Esophagus (tissue), 2 donors: ENCODE data around the gene AGAP3. TPM values are rescaled to one million over a fixed set of nuclear protein-coding genes. Genes with fewer than 3 reads are reported as not detected.
A peak's percentile ranks its signal among the peaks of the same experiment; 100 is the strongest.
"Not testable (repeated sequence)": the region's sequence is repeated elsewhere in the genome, so short reads cannot be mapped to it uniquely, and the experiment has no call there.

ENCODE experiments used
- H3K27ac ChIP-seq, 2 donors: one replicate each; pipeline ENCODE4 v1.5.1; 2013; ENCODE audit warnings: low read depth in 2 of 2, mild to moderate bottlenecking in 2 of 2, inconsistent platforms in 1 of 2, low read length in 1 of 2, moderate library complexity in 1 of 2
- H3K27me3 ChIP-seq, 2 donors: one replicate each; pipeline ENCODE4 v1.6.1; 2013; ENCODE audit warnings: low read length in 2 of 2, control low read depth in 1 of 2, mild to moderate bottlenecking in 1 of 2; ENCODE audit not compliant: insufficient read depth in 2 of 2, control insufficient read depth in 1 of 2
- H3K36me3 ChIP-seq, 2 donors: one replicate each; pipeline ENCODE4 v1.6.1; 2013; ENCODE audit warnings: low read length in 1 of 2; ENCODE audit not compliant: control insufficient read depth in 2 of 2, insufficient read depth in 2 of 2
- H3K4me1 ChIP-seq, 2 donors: one replicate each; pipeline ENCODE4 v1.6.1; 2013; ENCODE audit warnings: low read length in 1 of 2; ENCODE audit not compliant: control insufficient read depth in 2 of 2, insufficient read depth in 2 of 2
- H3K4me3 ChIP-seq, 2 donors: one replicate each; pipeline ENCODE4 v1.5.1; 2013; ENCODE audit warnings: low read length in 2 of 2, mild to moderate bottlenecking in 2 of 2, low read depth in 1 of 2, moderate library complexity in 1 of 2
- H3K9me3 ChIP-seq, 2 donors: one replicate each; pipeline ENCODE4 v1.6.1; 2013; ENCODE audit warnings: mild to moderate bottlenecking in 2 of 2, low read depth in 1 of 2, low read length in 1 of 2, moderate library complexity in 1 of 2; ENCODE audit not compliant: control insufficient read depth in 2 of 2, insufficient read depth in 1 of 2
- WGBS, 2 donors: extraction: QIAGEN DNeasy Blood & Tissue Kit; methylation state at CpG; one replicate each; pipeline ENCODE4 v1.1.7; 2013; 5-methylcytosine and 5-hydroxymethylcytosine counted together
- polyA plus RNA-seq, 2 donors: library from polyadenylated mRNA; stranded (reverse); fragments of 200-250 nt; gene quantifications; one replicate each; pipeline ENCODE4 v1.2.3, GENCODE V29; 2013
- donor health status: healthy with polysubstance abuse.
- donor health status: Bipolar disorder and iron deficiency.

The AGAP3 gene
- 10 to 100 TPM; 60.8 to 98.8 TPM for polyA plus RNA-seq

DNA sequence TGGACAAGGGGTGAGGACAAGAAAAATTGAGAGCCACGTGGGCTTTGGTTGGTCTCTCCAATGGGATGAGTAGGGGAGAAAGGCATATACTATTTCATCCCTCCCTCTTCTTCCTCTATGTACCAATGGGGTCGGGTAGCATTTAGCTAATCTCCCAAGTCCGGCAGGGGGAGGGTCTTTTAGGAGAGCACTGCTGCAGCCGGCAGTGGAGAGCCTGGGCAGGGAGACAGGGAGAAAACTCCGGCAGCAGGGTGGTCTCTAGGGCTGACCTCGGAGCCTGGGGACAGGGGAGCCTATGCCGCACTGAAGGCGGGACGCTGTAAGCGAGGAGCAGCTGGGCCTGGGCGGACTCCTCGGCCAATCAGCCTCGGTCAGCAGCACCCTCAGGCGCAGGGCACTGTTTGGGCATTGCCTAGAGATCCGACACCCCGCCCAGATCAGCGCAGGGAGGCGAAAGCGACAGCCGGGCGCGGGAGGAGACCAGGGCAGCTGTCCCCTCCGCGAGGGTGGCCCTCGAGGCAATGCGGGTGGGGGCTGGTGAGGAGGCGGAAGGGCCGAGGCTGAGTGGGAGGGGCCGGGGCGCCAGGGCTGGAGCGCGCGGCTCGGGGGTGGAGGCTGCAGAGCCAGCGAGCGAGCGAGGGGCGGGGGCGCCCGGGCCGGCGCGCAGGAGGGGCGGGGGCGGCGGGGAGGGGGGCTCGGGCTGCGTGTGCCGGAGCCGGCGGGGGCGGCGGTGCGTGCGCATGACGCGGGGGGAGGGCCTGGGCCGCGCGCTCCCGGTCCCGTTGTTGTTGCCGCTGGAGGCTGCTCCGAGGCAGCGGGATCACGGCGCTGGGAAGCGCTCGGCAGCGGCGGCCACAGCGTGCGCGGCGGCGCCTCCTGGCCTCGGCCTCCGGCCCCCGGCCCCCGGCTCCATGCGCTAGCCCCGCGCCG, at the start of gene AGAP3:
Gene AGAP3 (plus strand): TSS at position 785 of the 930 bp plus-strand sequence. CDS start 267 bp downstream, outside the sequence.
- peak within 1 kb of the TSS; percentile 55 to 78 for H3K4me3 ChIP-seq
- no peaks in the 10 kb centered on the region for H3K36me3 ChIP-seq
- H3K4me1 ChIP-seq = peaks cover 17 to 31% of the 10 kb centered on the region in 2 donors
- H3K9me3 ChIP-seq = no peaks in the 10 kb centered on the region
- no peaks in the 10 kb centered on the region for H3K27me3 ChIP-seq
- H3K27ac ChIP-seq = peak within 1 kb of the TSS; percentile 82 to 84
- 1% methylated on average over 48 to 82 of the region's 84 CpGs for WGBS, 2 donors

DNA sequence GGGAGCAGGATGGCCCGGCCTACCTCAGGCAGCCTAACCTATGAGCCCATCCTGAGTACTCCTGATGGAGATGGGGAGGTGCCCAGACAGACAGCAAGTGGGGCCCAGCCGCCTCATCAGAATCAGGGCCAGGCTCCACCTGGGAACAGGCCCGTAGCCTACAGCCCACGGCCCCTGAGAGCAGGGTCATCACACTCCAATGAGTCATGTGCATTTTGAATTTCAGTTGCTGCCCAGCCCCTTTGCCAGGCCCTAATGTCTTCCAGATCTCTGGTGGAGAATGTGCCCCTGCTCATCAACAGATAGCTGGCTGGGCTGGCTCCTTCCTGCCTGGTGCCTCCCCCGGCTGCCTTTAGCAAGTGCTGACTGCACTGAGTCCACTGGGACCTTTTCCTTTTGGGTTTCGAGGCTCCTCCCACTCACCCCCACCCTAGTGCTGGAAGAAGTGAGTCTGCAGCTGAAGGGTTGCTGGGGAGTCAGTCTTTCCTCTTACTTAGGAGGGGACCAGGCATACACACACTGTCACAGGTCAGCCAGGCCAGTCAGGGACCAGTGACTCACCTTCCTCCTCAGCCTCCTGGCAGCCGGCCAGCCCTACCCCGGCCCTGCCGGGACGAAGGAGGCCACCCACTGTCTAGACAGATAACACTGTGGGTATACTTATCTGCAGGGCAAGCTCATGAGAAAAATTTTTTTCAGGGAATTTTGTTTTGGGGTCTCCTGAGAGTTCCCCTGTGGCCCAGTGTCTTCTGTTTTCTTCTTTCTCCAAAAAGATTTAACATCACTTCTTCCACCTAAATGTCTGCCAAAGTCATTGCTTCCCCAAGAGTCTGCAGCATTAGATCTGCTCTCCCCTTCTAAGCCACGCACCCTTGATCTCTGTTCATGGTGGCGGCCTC, 47.1 kb upstream of the AGAP3 start:
- Histone ChIP-seq H3K4me1 (peaks cover 0 to 3% of the 10 kb centered on the region in 2 donors), H3K27me3 (no peaks in the 10 kb centered on the region), H3K36me3 (peaks cover 11 to 36% of the 10 kb centered on the region in 2 donors), H3K9me3 (no peaks in the 10 kb centered on the region), H3K4me3 (no peak overlapping the region), H3K27ac (peak overlapping the region in 1 of 2 donors; percentile 4)
- 45 to 49% methylated on average over 12 of the region's 12 CpGs for WGBS, 2 donors

GRCh38 chr7:151039850-151040548, 46.3 kb upstream of the AGAP3 start:
- Histone ChIP-seq H3K27me3 (no peaks in the 10 kb centered on the region), H3K36me3 (peaks cover 13 to 35% of the 10 kb centered on the region in 2 donors), H3K9me3 (no peaks in the 10 kb centered on the region), H3K4me3 (no peak overlapping the region), H3K27ac (no peak overlapping the region), H3K4me1 (peaks cover 0 to 3% of the 10 kb centered on the region in 2 donors)
- 80% methylated on average over 18 of the region's 18 CpGs for WGBS, 2 donors

DNA sequence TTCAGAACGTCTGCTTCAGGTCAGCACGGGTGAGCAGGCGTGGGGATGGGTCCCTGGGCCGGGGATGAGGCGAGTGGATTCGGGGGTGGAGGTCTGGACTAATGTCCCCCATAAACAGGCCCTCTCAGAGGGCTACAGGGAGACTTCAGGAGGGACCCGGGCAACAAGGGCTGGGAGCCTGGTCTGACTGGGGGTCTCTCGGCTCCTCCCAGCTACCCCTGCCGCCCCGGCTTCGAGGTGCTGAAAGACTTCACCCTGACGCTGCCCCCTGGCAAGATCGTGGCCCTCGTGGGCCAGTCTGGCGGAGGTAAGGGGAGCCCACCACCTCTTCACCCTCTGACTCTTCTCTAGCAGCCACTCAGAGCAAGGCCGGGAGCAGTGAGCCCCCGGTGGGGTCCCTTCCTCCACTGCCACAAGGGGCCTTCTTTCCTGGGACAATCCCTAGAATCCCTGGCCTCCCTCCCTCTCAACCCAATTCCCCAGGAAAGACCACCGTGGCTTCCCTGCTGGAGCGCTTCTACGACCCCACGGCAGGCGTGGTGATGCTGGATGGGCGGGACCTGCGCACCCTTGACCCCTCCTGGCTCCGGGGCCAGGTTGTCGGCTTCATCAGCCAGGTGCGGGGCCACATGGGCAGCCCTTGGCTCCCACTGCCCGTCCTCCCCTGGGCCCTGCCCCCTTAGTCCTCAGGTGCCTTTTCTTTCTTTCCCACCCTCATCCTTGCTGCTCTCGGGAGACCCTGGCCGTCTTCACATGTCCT, 45.5 kb upstream of the AGAP3 start:
- H3K9me3 ChIP-seq = no peaks in the 10 kb centered on the region
- 92 to 95% methylated on average over 30 of the region's 30 CpGs for WGBS, 2 donors
- peaks cover 7 to 30% of the 10 kb centered on the region in 2 donors for H3K36me3 ChIP-seq
- H3K4me1 ChIP-seq = peaks cover 0 to 3% of the 10 kb centered on the region in 2 donors
- no peaks in the 10 kb centered on the region for H3K27me3 ChIP-seq
- no peak overlapping the region for H3K27ac ChIP-seq
- H3K4me3 ChIP-seq = no peak overlapping the region

- not testable (repeated sequence) for H3K27me3 ChIP-seq, H3K4me1 ChIP-seq, H3K9me3 ChIP-seq, H3K4me3 ChIP-seq, H3K27ac ChIP-seq
- peaks cover 5 to 19% of the 10 kb centered on the region in 2 donors for H3K36me3 ChIP-seq
- WGBS, 2 donors = 86 to 95% methylated on average over 8 to 10 of the region's 10 CpGs
Measured at GRCh38 chr7:151043449-151043848, 42.8 kb upstream of the AGAP3 start.

DNA sequence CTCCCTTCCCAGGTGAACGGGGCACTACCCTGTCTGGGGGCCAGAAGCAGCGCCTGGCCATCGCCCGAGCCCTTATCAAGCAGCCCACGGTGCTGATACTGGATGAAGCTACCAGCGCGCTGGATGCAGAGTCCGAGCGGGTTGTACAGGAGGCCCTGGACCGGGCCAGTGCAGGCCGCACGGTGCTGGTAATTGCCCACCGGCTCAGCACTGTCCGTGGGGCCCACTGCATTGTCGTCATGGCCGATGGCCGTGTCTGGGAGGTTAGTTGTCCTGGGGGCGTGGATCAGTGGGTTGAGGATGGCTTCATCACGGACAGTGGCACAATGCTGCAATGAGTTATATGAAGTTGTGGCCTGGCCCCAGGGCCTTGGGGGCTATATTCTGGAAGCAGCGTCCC, 42.3 kb upstream of the AGAP3 start:
- H3K4me3 ChIP-seq = no peak overlapping the region
- WGBS, 2 donors = 92 to 93% methylated on average over 19 to 20 of the region's 20 CpGs
- H3K4me1 ChIP-seq = peaks cover 3 to 5% of the 10 kb centered on the region in 2 donors
- H3K36me3 ChIP-seq = peaks cover 5 to 19% of the 10 kb centered on the region in 2 donors
- no peak overlapping the region for H3K27ac ChIP-seq
- H3K27me3 ChIP-seq = no peaks in the 10 kb centered on the region
- H3K9me3 ChIP-seq = no peaks in the 10 kb centered on the region

DNA sequence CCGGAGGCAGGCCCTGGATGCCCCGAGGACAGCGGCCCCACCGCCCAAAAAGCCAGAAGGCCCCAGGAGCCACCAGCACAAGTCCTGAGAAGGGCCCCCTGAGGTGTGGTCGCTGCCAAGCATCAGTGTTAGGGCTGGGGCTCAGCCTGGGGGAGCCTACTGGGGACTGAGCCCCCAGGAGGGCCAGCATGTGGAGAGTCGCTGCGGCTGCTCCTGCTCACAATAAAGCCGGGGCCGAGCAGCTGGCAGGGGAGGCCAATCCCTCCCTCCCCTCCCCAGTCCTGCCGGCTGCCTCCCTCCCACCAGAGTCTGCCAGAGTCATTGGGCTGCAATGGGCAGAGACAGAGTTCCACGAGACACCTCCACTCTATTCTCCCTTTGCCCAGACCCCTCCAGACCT, 41.0 kb upstream of the AGAP3 start:
- H3K27ac ChIP-seq = no peak overlapping the region
- no peaks in the 10 kb centered on the region for H3K9me3 ChIP-seq
- H3K4me3 ChIP-seq = no peak overlapping the region
- peaks cover 5 to 19% of the 10 kb centered on the region in 2 donors for H3K36me3 ChIP-seq
- H3K4me1 ChIP-seq = peaks cover 0 to 5% of the 10 kb centered on the region in 2 donors
- WGBS, 2 donors = 85 to 88% methylated on average over 11 of the region's 11 CpGs
- H3K27me3 ChIP-seq = no peaks in the 10 kb centered on the region

- no peaks in the 10 kb centered on the region for H3K9me3 ChIP-seq
- no peaks in the 10 kb centered on the region for H3K27me3 ChIP-seq
- no peak overlapping the region for H3K27ac ChIP-seq
- WGBS, 2 donors = 75 to 82% methylated on average over 9 of the region's 9 CpGs
- no peak overlapping the region for H3K4me3 ChIP-seq
- H3K4me1 ChIP-seq = peaks cover 2 to 7% of the 10 kb centered on the region in 2 donors
- peaks cover 5 to 19% of the 10 kb centered on the region in 2 donors for H3K36me3 ChIP-seq
Measured at GRCh38 chr7:151045967-151046366, 40.3 kb upstream of the AGAP3 start.
